ENCODE data around the gene CNTLN.
"Not testable (repeated sequence)": the region's sequence is repeated elsewhere in the genome, so short reads cannot be mapped to it uniquely, and the experiment has no call there.

The CNTLN gene

DNA sequence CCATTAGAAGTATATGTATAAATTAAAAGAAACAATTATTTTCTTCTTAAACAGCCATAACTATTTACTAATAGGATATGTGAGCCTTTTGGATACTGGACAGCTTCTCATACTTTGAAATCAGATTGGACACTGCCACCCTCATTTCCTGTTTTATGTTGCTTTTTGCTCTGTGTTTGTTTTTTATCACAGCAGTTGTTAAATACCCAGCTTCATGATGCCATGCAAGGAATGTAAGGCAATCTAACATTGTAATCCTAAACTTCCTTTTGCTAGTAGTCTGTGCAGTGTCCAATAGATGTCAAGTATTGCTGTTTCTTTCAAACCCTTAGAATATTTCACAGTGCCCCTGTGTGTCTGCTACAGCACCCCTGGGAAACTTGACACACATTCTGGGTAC is 56.2 kb downstream of the CNTLN start:
- DNase-seq (ENCODE audit: low read depth in 3 of 3) = no peak

DNA sequence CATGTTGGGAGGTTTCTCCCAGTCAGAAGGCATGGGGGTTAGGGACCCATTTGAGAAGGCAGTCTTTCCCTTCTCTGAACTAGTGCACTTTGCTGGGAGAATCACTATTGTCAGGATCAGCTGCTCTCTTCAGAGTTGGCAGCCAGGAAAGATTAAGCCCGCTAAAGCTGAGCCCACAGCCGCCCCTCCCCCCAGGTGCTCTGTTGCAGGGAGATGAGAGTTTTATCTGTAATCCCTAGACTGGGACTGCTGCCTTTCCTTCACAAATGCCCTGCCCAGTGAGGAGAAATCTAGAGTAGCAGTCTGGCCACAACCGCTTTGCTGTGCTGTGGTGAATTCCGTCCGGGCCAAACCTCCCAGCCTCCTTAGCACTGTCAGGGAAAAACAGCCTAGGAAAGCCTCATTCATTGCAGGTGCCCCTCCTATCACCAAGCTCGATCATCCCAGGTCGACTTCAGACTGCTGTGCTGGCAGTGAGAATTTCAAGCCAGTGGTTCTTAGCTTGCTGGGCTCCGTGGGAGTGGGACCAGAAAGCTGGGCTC is 69.8 kb downstream of the CNTLN start:
- DNase-seq (ENCODE audit: low read depth in 3 of 3) = no peak

DNA sequence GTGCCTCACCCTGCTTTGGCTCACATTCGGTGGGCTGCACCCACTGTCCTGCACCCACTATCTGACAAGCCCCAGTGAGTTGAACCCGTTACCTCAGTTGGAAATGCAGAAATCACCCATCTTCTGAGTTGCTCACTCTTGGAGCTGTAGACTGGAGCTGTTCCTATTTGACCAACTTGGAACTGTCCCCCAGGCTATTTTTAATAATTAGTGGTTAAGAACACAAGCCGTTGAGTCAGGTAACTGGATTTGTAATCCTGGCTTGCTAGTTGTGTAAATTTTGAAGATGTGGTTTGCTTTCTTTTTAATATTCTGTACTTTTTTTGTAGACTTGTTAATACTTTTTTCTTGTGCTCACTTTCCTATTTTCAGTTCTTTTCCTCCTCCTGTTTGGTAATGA is 81.2 kb downstream of the CNTLN start:
- no peak for DNase-seq (ENCODE audit: low read depth in 3 of 3)

DNA sequence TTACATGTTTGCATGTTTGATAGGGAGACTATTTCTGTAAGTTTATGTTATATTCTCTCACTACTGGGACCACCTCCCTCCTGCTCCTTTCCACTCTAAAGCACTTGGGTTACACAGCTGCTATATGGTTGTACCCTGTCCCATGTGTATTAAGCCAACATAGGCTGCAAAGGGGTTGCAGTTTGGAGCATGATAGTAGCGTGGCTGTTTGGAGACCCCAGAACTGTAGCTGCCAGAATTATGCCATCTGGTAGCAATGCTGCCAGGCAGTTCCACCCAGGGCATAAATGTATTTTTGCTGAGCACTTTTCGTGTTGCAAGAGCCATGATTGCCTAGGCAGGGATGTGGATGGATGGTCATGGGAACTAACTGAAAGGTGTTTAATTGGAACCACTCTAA is 81.8 kb downstream of the CNTLN start:
- DNase-seq (ENCODE audit: low read depth in 3 of 3) = no peak

DNA sequence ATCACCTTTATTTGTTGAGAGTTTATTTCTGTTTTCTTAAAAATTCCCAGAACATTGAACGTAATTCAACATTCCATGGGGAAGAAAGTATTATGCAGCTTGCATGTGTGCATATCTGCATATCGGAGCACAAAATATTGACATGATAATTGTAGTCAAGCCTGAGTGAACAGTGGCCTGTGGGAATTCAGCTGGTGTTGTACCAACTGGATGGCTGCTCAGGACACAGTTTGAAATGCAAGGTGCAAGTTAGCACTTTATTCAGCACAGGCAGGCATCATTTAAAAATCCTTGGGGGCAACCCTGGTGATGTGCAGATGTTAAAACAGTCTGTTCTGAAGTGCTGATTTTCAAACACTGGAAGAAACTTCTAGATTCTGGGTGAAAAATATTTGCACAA is 82.4 kb downstream of the CNTLN start:
- no peak for DNase-seq (ENCODE audit: low read depth in 3 of 3)

DNA sequence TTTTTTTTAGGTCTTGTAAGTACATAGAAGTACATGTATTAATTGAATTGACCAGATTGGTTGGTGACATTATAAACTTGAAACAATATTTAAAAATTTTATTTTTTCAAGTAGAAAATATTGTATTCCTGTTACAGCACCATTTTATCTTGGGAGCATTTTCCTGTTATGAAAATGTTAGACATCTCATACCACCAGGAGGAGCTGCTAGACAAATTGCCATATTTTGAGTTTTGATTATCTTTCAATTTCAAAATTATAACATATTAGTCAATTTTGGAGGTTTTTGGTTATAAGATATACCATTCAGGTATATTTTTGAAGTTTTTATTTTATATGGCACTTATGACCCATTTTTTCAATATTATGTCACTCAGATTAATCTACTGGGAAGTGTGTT is 84.4 kb downstream of the CNTLN start:
- no peak for DNase-seq (ENCODE audit: low read depth in 3 of 3)

GRCh38 chr9:17222932-17223331 is 88.1 kb downstream of the CNTLN start:
- no peak for DNase-seq (ENCODE audit: low read depth in 3 of 3)

GRCh38 chr9:17225407-17225806 is 90.6 kb downstream of the CNTLN start:
- DNase-seq (ENCODE audit: low read depth in 3 of 3) = no peak

GRCh38 chr9:17229945-17230560 is 95.2 kb downstream of the CNTLN start:
- DNase-seq (ENCODE audit: low read depth in 3 of 3) = no peak

DNA sequence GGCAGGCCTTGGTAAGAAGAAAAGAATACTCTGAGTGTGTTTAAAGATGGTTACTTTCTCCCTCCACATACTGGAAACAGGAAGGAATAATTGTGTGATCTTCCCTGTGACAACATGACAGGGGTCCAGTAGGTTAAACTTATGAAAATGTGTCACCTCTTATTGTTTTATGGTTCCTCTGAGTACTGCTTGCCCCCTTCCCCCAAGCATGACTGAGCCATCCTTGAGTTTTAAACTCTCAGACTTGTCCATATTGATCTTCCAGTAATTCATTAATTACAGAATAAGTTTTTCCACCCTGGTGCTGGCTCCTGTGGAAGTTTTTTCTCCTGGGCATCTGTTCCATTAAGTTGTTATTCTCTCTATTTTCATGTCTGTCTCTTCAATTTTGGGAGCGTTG is 95.8 kb downstream of the CNTLN start:
- no peak for DNase-seq (ENCODE audit: low read depth in 3 of 3)

DNA sequence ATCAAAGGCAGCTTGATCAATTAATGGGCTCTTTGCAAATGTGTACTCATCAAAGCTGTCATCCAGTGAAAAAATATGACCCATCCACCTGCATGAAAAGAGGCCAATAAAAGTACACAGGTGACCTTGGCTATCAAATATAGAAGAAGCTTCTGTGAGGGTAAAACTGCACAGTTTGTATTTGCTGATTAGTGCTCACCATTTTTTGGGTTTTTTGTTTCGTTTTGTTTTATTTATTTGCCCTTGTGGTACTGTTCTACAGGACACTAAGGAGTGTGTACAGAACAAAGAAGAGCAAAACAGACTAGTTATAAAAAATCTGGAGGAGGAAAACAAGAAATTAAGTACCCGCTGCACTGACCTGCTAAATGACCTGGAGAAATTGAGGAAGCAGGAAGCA is 101.3 kb downstream of the CNTLN start:
- DNase-seq (ENCODE audit: low read depth in 3 of 3) = no peak

- DNase-seq (ENCODE audit: low read depth in 3 of 3) = no peak
These were observed 111.9 kb downstream of the CNTLN start for GRCh38 chr9:17246770-17247169.

GRCh38 chr9:17251100-17251499 is 116.3 kb downstream of the CNTLN start:
- DNase-seq (ENCODE audit: low read depth in 3 of 3) = no peak

DNA sequence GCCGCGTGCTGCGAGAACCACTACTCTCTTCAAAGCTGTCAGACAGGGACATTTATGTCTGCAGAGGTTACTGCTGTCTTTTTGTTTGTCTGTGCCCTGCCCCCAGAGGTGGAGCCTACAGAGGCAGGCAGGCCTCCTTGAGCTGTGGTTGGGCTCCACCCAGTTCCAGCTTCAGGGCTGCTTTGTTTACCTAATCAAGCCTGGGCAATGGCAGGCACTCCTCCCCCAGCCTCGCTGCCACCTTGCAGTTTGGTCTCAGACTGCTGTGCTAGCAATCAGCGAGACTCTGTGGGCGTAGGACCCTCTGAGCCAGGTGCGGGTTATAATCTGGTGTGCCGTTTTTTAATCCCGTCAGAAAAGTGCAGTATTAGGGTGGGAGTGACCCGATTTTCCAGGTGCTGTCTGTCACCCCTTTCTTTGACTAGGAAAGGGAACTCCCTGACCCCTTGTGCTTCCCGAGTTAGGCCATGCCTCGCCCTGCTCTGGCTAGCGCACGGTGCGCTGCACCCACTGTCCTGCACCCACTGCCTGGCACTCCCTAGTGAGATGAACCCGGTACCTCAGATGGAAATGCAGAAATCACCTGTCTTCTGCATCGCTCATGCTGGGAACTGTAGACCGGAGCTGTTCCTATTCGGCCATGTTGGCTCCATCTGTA is 133.8 kb downstream of the CNTLN start:
- not testable (repeated sequence) for DNase-seq (ENCODE audit: low read depth in 3 of 3)

DNA sequence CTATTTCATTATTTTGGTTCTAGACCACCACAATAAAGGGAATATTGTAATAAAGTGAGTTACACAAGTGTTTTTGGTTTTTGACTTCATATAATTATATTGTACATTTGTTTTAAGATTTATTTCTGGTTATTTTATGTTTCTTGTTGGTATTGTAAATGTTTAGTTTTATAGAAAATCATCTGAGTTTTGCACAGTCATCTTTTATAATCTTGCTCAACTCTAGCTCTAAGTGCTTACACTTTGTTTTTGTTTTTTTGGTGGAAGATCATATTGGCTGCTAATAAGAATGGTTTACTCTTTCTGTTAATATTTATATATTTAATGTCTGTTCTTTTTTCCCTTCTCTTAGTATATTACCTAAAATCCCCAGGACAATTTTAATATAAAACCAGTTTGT is 135.0 kb downstream of the CNTLN start:
- no peak for DNase-seq (ENCODE audit: low read depth in 3 of 3)

DNA sequence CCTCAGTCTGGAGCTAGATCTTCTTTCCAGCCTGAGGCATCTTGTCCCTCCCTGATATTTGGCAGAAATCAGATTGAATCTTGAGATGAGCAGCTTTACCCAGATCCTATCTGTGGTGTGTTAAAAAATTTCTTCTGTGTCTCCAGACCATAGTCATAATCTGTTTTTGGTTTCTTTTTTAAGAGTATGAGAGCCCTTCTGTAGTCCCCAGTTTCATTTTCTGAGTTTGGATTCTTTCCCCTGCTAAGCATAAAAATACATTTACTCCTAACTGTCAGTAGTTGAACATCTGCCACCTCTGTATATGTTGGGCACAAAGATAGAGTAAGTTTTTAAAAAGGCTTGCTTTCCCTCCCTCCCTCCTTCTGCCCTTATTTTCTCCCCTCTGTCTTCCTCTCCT is 137.7 kb downstream of the CNTLN start:
- no peak for DNase-seq (ENCODE audit: low read depth in 3 of 3)

GRCh38 chr9:17280350-17281012 is 145.6 kb downstream of the CNTLN start:
- DNase-seq (ENCODE audit: low read depth in 3 of 3) = no peak

- DNase-seq (ENCODE audit: low read depth in 3 of 3) = not testable (repeated sequence)
These were observed 155.8 kb downstream of the CNTLN start for GRCh38 chr9:17290673-17291072.

- DNase-seq (ENCODE audit: low read depth in 3 of 3) = no peak
These were observed 156.9 kb downstream of the CNTLN start for GRCh38 chr9:17291766-17292165.

GRCh38 chr9:17293685-17294084 is 158.8 kb downstream of the CNTLN start:
- no peak for DNase-seq (ENCODE audit: low read depth in 3 of 3)

GRCh38 chr9:17294822-17295624 is 160.2 kb downstream of the CNTLN start:
- DNase-seq (ENCODE audit: low read depth in 3 of 3) = no peak

DNA sequence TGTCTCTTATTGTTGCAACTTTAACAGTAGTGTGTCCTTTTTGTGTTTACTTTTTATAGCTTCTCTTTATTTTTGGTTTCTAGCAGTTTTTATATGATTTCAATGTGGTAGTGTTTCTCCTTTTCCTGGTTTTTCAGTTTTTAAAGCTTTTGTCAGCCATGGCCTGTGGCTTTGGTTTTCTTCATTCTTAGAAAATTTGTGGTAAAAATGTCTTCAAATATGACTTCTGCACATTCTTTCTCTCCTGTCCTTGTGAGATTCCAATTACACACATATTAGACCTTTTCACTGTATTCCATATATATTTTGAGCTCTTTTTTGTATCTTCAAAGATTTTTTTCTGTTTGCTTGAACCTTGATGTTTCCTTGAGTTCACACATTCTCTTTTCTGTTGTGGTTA is 180.5 kb downstream of the CNTLN start:
- no peak for DNase-seq (ENCODE audit: low read depth in 3 of 3)

Data from stimulated activated CD4-positive, alpha-beta T cell treated with anti-CD3 and anti-CD28 coated beads, TNF-alpha, amount 100 ng/mL, for 48 hours (primary cell).